GM20431 (cell line): Measurements from ENCODE around the gene PTPRN2.
"Not testable (repeated sequence)": the region's sequence is repeated elsewhere in the genome, so short reads cannot be mapped to it uniquely, and the experiment has no call there.

Source experiments
- in situ Hi-C: fragments of 300-500 bp; cut with MseI, MboI; formaldehyde crosslinking; loops from one replicate; pipeline ENCODE4 v1.15.0; 2020; ENCODE audit warnings: low sequenced_read_pairs; ENCODE audit not compliant: unreplicated experiment

The PTPRN2 gene

GRCh38 chr7:158257516-158258410 lies 329.9 kb downstream of the PTPRN2 start:
- in situ Hi-C loops: no loop called here

DNA sequence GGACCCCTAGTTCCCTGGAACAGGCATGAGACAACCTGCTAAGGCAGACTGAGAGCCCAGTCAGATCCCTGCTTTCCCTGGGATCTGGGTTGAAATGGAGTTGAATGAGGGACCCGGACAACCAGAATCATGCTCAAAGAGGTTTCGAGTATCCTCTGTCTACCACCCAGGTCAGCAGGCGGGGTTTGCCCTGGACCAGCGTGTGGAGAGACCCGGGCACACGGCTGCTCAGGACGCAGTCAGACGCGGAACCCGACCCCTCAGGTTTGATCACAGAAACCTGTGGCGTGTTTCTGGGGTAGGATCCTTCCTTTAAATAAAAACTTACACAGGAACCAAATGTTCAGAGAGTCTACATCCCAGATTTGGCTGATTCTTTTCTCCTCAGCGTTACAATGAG lies 330.6 kb downstream of the PTPRN2 start:
- in situ Hi-C loops: no loop called here

DNA sequence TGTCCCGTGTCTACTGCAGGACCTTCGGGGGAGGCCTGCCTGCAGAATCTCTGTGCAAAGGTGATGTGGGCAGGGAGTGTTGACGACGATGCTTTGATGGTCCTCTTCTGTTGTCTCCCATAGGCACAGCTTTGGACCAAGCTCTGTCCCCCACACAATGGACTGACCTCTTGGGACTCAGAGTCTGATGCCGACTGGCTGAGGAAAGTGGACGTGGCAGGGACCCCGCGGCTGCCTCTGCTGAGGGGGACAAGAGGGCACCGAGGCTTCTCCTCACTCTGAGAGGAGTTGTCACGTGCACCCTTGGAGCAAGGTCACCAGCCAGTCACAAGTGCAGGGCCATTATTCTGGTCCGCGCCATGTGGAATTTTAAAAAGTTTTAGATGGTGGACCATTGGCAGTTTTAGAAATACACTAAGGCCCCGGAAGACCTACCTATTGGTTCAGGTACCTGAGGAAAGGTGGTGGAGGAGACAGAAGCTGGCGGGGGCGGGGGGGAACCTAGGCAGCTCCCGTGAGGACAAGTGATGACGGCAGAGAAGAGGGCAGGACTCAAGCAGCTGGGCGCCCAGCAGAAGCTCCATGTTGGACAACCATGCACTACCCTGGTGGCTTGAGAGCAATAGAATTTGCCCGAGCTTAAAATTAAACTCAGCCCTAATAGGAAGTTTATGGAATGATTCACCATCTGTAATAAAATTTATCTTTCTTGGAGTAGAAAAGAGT lies 331.4 kb downstream of the PTPRN2 start:
- in situ Hi-C loops: no loop called here

DNA sequence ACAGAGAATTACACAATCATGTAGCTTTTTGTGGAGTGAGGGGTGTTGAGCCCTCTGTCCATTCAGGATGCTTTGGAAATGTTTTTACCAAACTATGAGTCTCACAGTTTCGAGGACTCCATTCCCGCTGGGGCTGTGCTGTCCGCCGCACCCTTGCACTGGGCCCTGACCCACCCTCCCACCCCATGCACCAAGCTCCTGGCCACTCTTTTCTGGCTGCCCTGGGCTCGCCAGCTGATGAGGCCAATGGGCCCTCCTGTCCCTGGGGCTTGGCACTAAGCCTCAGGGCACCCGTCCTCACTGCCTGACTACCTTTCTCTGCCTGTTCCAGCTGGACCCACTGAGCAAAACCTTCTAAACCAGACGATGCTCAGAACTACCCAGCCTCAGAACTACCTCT lies 332.1 kb downstream of the PTPRN2 start:
- in situ Hi-C loops: no loop called here

GRCh38 chr7:158255156-158255555 lies 332.5 kb downstream of the PTPRN2 start:
- in situ Hi-C loops: no loop called here

- in situ Hi-C loops: not testable (repeated sequence)
Observed at GRCh38 chr7:158253670-158254045, 334.0 kb downstream of the PTPRN2 start.

GRCh38 chr7:158252837-158253669 lies 334.6 kb downstream of the PTPRN2 start:
- in situ Hi-C loops: no loop called here

DNA sequence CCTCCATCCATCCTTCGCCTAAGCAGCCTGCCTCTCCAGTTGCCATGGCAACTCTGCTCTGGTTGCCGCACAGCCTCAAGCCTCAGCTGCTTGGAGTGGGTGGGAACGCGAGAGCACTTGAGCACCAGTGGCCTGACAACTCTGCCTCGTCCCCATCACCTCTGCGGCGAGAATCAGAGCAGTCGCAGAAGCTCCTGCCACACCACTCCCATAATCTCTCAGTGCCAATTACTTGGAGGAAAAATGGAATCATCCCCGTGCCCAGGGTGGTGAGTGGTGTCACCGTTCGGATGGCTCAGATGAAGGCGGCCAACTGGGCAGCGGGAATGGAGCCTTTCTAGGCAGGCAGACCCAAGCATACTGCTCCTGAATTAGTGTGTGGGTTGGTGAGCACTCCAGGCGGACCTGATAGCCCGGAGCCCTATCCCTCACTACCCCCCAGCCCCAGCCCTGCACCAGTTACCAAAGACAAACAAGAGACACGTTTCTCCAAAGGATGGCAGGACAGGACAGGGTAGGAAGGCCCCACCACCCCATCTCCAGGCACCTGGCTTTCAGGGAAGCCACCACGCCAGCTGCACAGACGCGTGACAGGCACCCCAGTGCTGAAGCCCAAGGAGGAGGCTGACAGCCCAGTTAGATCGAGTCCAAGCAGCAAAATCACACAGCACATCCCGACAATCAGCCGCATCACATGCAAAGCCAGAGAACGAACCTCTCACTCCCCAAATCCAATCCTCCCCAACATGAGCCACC lies 335.4 kb downstream of the PTPRN2 start:
- in situ Hi-C loops: no loop called here

GRCh38 chr7:158251061-158251965 lies 336.3 kb downstream of the PTPRN2 start:
- in situ Hi-C loops: no loop called here

DNA sequence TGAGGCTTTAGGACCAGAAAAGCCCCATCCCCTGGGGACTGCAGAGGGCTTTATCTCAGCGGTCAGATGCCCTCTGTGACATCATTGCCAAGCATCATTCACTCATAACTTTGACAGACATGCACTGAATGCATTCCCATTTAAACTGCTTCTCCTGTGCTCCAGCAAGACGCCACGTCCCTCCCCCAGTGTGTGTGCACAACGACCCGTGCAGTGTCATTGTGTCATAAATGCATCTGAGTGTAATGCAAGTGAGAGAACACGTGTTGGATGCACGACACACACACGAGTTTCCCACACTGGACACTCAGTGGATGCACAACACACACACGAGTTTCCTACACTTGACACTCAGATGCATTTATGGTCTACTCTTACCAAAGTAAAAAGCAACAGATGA lies 337.9 kb downstream of the PTPRN2 start:
- in situ Hi-C loops: no loop called here

GRCh38 chr7:158248816-158249215 lies 338.8 kb downstream of the PTPRN2 start:
- in situ Hi-C loops: no loop called here

GRCh38 chr7:158247758-158248487 lies 339.7 kb downstream of the PTPRN2 start:
- in situ Hi-C loops: no loop called here

GRCh38 chr7:158246960-158247673 lies 340.5 kb downstream of the PTPRN2 start:
- in situ Hi-C loops: no loop called here

- in situ Hi-C loops: no loop called here
Observed at GRCh38 chr7:158246272-158246959, 341.2 kb downstream of the PTPRN2 start.

DNA sequence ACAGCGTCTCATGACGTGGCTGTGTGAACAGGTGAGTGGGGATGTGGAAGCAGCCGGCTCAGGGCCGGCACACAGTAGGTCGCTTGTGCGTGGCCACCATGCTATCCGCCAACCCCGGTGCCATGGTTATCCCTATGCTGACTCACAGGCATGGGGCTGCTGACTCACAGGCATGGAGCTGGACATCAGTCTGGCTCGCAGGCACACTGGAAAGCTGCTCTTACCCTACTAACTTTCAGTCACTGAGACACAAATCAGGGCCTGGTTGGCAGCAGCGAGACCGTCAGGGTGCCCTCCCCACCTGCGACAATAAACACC lies 341.9 kb downstream of the PTPRN2 start:
- in situ Hi-C loops: no loop called here

GRCh38 chr7:158244873-158245723 lies 342.5 kb downstream of the PTPRN2 start:
- in situ Hi-C loops: no loop called here
